BJ (cell line): ENCODE data around the gene MPRIP. TPM values are rescaled to one million over a fixed set of nuclear protein-coding genes. Genes with fewer than 3 reads are reported as not detected.

Experiments
- CTCF ChIA-PET: fragments of 350-600 bp; formaldehyde crosslinking; extraction: SDS; loops from one replicate; lab custom pipeline; 2021; ENCODE audit warnings: antibody characterized with exemption, inconsistent platforms; lab: Yijun Ruan, JAX
- POLR2A ChIA-PET: fragments of 300-600 bp; sonication (Branson Sonifier 250); formaldehyde crosslinking; extraction: SDS; loops from one replicate; lab custom pipeline; 2021; ENCODE audit warnings: antibody characterized with exemption; lab: Charles Lee
- DNase-seq: peaks from one replicate; pipeline ENCODE4 v3.0.0-alpha.2; 2011; ENCODE audit warnings: low read depth
- H3K27me3 ChIP-seq: 2 replicates; pipeline ENCODE4 v1.6.0; 2011; ENCODE audit warnings: low read length; ENCODE audit not compliant: control insufficient read depth, insufficient read depth
- H3K36me3 ChIP-seq: 2 replicates; pipeline ENCODE4 v1.5.1; 2011; ENCODE audit warnings: low read length; ENCODE audit not compliant: control insufficient read depth, insufficient read depth
- H3K4me3 ChIP-seq: 2 replicates; pipeline ENCODE4 v1.5.1; 2011; ENCODE audit warnings: low read depth, mild to moderate bottlenecking, control low read depth, low read length
- CTCF ChIP-seq: IDR thresholded peaks from 2 replicates; pipeline ENCODE4 v1.5.1; 2011; ENCODE audit warnings: low read depth, mild to moderate bottlenecking, control low read depth, inconsistent platforms, low read length, moderate library complexity; ENCODE audit not compliant: insufficient read depth
- polyA plus RNA-seq: library from polyadenylated mRNA; depleted of rRNA; stranded (reverse); fragments of >200 nt; gene quantifications from 2 replicates; pipeline ENCODE4 v1.2.3, GENCODE V29; 2011

The MPRIP gene
- polyA plus RNA-seq, 1 experiment, result 149 TPM

- peaks cover 13% of the 10 kb centered on the region for H3K36me3 ChIP-seq
- H3K4me3 ChIP-seq, result no peak overlapping the region
- no peak for DNase-seq
- CTCF ChIA-PET, result interaction anchor here (0.6 kb wide), 1 partner anchor 9 kb away, joined by 3 read pairs; no protein-coding TSS in a partner anchor
- H3K27me3 ChIP-seq, result no peaks in the 10 kb centered on the region
- no peak for TF ChIP-seq CTCF
- POLR2A ChIA-PET, result no interaction called here
Observed at GRCh38 chr17:17104494-17104893, 62.2 kb downstream of the MPRIP start.

GRCh38 chr17:17105976-17106375 is 63.7 kb downstream of the MPRIP start:
- Histone ChIP-seq H3K36me3 (peaks cover 12% of the 10 kb centered on the region), H3K4me3 (no peak overlapping the region), H3K27me3 (no peaks in the 10 kb centered on the region)
- CTCF ChIA-PET, result interaction anchor here (0.6 to 1.2 kb wide), 3 partner anchors 15 to 246 kb away, joined by 3 read pairs; no protein-coding TSS in a partner anchor
- no peak for DNase-seq
- POLR2A ChIA-PET, result no interaction called here
- no peak for TF ChIP-seq CTCF

GRCh38 chr17:17106756-17107155 is 64.5 kb downstream of the MPRIP start:
- Histone ChIP-seq H3K36me3 (peaks cover 11% of the 10 kb centered on the region), H3K4me3 (no peak overlapping the region), H3K27me3 (no peaks in the 10 kb centered on the region)
- TF ChIP-seq CTCF, result no peak
- DNase-seq, result no peak
- CTCF ChIA-PET, result interaction anchor here (0.8 to 0.9 kb wide), 2 partner anchors 9 to 14 kb away, joined by 3 read pairs; no protein-coding TSS in a partner anchor
- POLR2A ChIA-PET, result no interaction called here

- CTCF ChIA-PET, result interaction anchor here (0.9 to 1.2 kb wide), 2 partner anchors 9 kb away, joined by 3 read pairs; no protein-coding TSS in a partner anchor
- DNase-seq, result no peak
- no peaks in the 10 kb centered on the region for H3K27me3 ChIP-seq
- H3K36me3 ChIP-seq, result peaks cover 8% of the 10 kb centered on the region
- H3K4me3 ChIP-seq, result no peak overlapping the region
- no peak for TF ChIP-seq CTCF
- POLR2A ChIA-PET, result no interaction called here
Observed at GRCh38 chr17:17107281-17107680, 65.0 kb downstream of the MPRIP start.

GRCh38 chr17:17107891-17108431 is 65.7 kb downstream of the MPRIP start:
- Histone ChIP-seq H3K27me3 (no peaks in the 10 kb centered on the region), H3K36me3 (peaks cover 4% of the 10 kb centered on the region), H3K4me3 (no peak overlapping the region)
- POLR2A ChIA-PET, result no interaction called here
- no peak for TF ChIP-seq CTCF
- CTCF ChIA-PET, result interaction anchor here (1.0 to 1.2 kb wide), 2 partner anchors 9 kb away, joined by 3 read pairs; no protein-coding TSS in a partner anchor
- no peak for DNase-seq
